HG03571 (cell line): Measurements from ENCODE around the gene CORO6.
A peak's percentile ranks its signal among the peaks of the same experiment; 100 is the strongest.
"Not testable (repeated sequence)": the region's sequence is repeated elsewhere in the genome, so short reads cannot be mapped to it uniquely, and the experiment has no call there.

ENCODE experiments used
- ATAC-seq: cut with Tn5 transposase; IDR thresholded peaks from one replicate; pipeline ENCODE4 v1.9.1; 2021; ENCODE audit not compliant: unreplicated experiment

Gene CORO6

DNA sequence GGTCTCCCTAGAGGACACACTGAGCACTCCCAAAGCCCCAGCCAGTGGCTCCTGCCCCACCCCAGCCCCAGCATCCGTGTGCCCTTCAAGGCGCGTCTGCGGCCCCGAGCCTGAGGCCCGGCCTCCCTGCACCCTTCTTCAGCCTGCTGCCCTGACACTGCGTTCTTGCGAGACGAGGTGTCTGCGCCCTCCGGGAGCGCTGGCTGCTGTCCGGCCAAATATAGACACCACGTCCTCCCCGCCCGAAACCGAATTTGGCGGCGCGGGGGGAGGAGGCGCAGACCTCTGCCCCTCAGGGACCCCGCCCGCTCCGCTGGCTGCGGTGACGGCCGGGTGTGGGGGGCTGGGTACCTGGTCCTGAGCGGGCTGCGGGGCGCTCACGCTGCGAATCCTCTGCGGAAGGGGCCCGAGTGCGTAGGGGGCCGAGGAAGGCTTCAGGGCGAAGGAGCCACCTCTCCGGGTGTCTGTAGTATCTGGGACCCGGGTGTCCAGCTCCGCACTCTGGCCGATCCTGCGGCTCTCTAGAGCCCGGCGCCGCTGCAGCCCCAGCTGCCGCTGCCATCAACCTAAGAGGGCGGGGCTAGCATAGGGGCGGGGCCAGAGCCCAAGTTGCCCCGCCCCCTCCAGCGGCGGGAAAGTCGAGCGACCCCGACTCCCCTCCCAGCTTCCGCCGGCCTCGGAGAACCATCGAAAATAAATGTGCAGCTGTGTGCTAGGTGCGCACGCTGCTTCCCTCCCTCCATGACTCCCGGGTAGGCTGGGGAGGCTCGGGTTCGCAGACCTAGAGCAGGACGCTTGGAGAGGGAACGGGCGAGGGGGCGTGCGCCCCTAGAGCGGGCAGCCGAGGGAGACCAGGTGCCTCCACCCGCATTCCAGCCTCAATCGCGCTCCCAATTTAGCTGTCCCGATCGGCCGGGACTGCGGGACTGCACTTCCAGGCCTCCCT lies at the start of gene CORO6:
Gene CORO6 (minus strand): TSS at position 576 of the 946 bp plus-strand sequence. CDS start 1,491 bp downstream, outside the sequence.
- peak; percentile 53 for ATAC-seq

- ATAC-seq = no peak
These were observed 48.9 kb upstream of the CORO6 start for GRCh38 chr17:29671661-29672060.

DNA sequence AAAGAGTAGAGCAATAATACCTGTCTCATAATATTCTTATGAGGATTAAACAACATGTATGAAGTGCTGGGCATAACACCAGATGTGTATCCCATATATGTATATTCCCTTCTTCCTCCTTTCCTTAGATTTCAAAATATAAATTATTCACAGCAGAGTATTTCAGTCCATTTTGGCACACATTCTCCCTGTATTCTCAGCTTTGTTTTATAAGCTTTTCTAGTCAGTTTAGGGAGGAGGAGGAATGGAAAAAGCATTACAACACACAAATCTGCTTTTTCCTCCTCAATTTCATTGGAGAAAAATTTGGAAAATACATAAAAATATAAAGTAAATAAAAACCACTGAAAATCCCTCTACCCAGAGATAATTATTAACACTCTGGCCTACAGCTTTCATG lies 46.6 kb upstream of the CORO6 start:
- ATAC-seq = no peak

DNA sequence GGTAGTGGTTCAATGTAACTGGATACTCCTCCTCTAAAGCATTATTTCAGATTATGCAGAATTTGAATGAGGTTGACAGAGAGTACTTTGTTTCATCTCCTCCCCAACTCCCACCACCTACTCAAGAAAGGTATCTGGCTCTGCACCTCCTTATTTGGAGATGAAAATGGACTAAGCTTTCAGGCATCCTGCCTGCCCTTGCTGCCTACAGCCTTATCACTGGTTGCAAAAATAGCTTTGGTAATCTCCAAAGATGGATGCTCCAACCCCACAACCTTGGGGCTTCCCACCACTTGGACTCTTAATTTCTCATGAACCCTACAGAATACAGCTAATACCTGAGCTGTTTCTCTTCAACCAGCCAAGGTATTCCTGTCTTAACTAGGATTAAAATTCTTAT lies 45.3 kb upstream of the CORO6 start:
- ATAC-seq = no peak

DNA sequence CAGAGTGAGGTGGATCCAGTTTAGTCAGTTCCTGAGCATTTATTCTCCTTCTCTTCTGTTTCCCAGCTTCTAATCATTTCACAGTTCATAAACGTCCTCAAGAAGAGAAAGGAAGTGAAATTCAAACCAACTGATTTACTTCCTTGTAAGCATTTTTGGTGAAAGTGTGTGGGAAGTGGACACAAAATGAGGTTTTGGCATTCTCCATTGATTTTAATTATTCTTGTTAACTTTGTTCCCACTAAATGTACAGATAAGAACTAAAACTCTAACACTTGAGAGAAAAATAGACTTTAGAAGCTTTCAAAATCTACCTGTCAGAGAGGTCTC lies 42.7 kb upstream of the CORO6 start:
- no peak for ATAC-seq

DNA sequence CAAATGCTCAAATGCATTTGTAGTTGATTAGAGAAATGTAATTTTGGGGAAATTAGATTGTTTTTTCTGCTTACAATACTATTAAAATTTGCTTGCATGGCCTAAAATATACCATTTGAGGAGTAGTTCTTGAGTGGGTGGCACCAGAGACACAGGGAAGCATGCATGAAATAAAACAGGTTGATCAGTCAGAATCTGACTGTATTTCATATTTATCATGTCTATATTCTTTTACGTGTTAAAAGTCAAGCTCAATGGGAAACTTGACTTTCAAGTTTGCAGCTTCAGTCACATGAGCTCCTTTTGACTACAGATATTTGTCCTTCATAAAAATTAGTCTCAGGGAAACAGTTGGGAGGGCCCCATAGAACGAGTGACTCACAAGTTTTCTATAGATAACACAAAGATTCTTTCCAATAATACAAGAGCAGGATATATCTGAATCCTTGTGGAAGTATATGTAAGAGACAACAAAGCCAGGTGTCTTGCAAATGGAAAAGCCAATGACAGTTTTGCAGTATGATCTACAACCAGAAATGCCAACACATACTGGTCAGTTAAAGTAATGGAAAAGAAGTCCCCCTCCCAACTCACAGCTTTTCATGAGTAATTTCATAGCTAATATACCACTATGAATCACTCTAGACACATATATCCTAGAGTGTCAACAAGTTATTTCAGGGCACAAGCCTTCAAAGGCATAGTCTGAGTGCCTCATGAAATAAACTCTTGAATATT lies 42.2 kb upstream of the CORO6 start:
- ATAC-seq = no peak

GRCh38 chr17:29663155-29663554 lies 40.4 kb upstream of the CORO6 start:
- ATAC-seq = no peak

- no peak for ATAC-seq
These were observed 38.5 kb upstream of the CORO6 start for GRCh38 chr17:29661213-29661612.

DNA sequence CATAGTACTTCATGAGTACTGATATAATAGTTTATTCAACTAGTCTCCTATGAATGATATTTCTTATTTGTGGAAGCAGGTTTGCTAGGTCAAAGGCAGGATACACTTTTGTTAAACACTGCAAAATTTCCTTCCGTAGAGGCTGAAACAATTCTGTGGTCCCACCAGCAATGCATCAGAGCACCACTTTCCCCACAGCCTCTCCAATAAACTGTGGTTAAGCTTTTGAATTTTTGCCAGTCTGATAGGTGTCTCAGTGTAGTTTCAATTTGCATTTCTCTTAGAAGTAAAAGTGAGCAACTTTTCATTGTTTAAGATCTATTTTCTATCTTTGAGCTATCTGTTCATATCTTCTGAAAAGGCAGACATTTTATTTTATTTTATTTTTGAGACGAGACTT lies 36.4 kb upstream of the CORO6 start:
- ATAC-seq = no peak

DNA sequence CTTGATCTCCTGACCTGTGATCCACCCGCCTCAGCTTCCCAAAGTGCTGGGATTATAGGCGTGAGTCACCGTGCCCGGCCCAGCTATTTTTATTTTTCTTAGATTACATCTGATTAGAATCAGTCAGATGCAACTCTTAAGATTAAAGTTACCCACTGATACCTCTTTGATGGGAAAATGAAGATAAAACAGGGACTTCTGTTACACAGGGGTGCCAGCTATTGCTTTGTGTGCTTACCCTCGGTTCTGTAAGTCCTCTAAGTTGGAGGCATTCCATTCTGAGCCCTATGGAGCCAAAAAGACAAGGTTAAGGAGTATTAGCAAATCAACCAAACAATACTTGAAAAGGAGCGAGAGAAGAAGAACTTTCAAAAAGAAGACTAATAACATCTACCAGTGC lies 32.6 kb upstream of the CORO6 start:
- ATAC-seq = no peak

DNA sequence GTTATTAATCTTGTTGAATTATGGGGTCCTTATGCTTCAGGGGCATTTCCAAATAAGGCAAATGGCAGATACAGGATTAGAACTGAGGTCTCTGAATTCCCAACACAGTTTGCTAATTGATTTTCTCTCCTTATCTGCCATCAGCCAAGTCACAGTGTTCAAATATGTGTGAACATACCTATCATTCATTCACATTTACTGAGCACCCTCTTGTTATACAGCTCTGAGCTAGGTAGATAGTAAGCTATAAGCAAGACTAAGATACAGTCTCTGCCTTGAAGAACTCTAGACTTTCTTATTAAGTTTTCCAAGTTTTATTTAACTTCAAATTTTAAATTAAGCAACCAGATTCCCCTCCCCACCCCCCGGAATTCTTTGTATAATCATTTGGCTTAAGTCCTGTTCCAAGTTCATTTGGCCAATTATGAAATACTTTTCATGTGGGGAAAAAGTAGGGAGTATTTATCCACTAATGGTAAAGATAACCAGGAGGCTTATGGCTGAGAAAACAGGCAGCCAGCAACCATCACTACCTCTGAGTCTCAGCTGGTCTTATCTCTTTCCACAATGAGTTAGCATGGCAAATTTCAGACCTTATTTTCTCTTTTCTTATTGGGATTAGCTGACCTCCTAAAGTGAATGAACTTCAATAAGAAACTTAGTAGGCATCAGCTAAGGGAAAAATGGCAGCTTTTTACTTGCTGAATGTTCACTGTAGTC lies 31.4 kb upstream of the CORO6 start:
- ATAC-seq = no peak

DNA sequence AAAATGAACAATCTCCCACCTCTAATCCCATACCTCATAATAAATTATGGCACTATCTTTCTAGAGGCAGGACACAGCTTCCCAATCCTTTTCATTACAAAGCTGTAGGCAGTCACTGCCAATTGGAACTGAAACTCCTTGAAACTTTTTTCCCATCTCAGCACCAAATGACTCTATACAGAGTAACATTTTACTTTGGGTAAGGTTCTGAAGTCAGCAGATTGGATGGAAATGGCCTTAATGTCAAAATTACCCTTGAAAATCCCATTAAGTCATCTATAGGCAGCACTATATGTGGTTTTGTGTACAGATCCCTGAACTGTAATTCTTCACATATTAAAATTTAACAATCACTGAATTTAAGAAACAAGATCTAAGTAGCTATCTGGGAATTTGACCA lies 30.3 kb upstream of the CORO6 start:
- ATAC-seq = no peak

- not testable (repeated sequence) for ATAC-seq
These were observed 29.2 kb upstream of the CORO6 start for GRCh38 chr17:29651913-29652312.

- no peak for ATAC-seq
These were observed 27.7 kb upstream of the CORO6 start for GRCh38 chr17:29650396-29650795.

DNA sequence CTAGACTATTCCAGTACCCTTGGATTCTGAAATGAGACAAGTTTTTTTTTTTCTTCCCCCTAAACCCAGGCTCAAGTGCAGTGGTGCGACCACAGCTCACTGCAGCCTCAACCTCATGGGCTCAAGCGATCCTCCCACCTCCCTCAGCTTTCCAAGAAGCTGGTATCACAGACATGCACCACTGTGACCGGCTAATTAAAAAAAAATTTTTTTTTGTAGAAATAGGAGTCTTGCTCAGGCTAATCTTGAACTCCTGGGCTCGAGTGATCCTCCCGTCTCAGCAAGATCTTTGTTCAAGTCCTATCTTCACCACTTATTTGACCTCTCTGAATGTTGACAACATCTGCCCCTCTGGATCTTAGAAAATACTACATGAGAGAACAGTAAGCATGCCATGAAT lies 26.6 kb upstream of the CORO6 start:
- ATAC-seq = no peak

DNA sequence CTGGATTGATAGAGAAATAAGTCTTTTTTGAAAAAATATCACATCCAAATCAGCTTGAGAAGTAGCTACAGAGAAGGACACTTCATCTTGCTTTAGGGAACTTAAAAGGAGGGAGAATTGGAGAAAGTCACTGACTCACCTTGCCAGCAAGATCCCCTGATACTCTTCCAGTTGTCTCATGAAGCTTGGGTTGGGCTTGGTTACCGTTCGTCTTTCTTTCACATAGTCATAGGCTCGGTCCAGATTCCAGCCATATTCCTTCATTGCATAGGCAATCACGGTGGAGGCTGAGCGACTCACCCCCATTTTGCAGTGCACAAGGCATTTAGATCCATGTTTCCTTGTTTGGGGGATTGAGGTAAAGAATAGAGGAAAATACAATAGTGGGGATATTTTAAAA lies 25.3 kb upstream of the CORO6 start:
- ATAC-seq = no peak

GRCh38 chr17:29645515-29646051 lies 22.9 kb upstream of the CORO6 start:
- ATAC-seq = no peak

DNA sequence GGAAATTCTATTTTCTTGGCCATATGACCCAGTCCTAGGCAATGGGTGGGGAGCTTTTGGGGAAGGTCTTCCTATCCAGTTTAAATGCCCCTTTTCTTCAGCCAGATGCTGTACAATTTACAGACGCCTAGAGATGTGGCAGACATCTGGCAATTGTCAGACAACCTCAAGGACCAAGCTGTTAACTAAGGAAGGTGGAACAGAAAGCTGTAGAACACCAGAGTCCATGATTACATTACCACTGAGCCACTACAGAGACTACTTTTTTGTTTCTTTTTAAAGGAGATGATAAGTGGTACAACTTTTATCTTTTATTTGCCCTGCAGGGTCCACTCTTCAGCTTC lies 21.1 kb upstream of the CORO6 start:
- ATAC-seq = no peak

DNA sequence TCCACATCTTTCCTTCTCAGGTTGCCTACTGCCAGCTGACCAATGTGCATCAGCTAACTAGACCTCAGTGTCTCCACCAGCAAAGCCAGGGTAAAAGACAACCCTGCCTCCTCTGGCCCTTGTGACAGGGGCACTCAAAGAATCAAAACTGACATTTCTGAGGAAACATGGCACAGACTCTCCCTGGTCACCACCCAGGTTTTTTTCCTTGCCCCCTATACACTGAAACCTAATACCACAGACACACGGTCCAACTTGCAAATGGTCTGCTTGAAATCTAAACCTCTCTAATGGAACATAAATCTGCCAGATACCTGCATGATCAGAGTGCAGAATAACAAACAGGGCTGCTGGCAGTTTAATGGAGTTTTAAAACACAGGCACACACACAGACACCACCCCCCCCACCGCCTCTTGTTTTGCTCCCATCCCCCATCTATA lies 19.5 kb upstream of the CORO6 start:
- ATAC-seq = no peak

DNA sequence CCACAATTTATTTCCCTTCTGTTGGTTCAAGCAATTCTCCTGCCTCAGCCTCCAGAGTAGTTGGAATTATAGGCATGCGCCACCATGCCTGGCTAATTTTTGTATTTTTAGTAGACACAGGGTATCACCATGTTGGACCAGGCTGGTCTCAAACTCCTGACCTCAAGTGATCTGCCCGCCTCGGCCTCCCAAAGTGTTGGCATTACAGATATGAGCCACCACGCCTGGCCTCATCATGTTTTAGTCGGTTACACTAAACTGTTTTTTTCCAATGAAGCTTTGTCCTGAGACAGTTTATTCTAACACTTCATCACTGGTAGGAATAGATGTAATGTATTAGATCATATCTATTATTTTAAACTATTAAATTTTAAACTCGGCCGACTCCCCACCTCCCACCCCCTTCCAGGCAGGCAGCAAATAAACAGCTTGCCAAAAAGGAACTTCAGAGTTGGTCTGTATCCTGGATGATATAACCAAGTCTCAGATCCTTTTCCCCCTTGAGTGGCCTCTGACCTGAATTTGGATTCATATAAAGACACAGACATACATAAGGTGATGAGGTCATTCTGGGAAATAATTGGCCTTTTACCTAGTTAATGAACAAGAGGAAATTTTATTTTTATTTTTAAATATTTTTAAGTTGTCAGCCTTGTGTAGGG lies 18.4 kb upstream of the CORO6 start:
- no peak for ATAC-seq

DNA sequence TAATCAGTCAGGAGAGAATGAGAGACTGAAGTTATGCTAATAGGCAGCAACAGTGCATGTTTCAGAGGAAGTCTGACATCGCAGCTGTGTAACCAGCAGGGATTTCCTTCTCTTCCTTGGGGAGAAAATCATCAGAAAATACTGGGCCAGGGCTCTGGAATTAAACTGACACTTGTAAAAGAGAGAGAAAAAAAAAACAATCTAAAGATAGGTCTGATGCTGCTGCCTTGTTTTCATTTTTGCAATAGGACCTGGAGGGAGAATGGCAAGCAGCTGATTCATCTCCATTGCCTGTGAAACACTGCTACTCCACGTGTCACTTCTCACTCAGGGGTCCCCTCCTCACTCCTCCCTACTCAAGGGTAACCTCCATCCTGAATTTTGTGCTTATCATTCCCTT lies 17.7 kb upstream of the CORO6 start:
- ATAC-seq = no peak
